GM12878 (cell line): ENCODE measurements around the gene ME3. TPM values are rescaled to one million over a fixed set of nuclear protein-coding genes. Genes with fewer than 3 reads are reported as not detected.
"Not testable (repeated sequence)": the region's sequence is repeated elsewhere in the genome, so short reads cannot be mapped to it uniquely, and the experiment has no call there.

Source experiments
- ATAC-seq: fragments of 200-7000 bp; cut with Tn5 transposase; 3 replicates; pipeline ENCODE4 v1.9.1; 2020; ENCODE audit warnings: mild to moderate bottlenecking, moderate library complexity
- BruUV-seq: library from RNA; stranded (reverse); fragments of 400-500 nt; replicated peaks from 2 replicates; lab custom pipeline; 2021; lab: Mats Ljungman, UMichigan
- CTCF ChIA-PET: fragments of 300-600 bp; sonication (Branson Sonifier 250); formaldehyde crosslinking; extraction: SDS; loops from one replicate; lab custom pipeline; 2021; ENCODE audit warnings: inconsistent platforms; lab: Yijun Ruan, JAX
- POLR2A ChIA-PET: fragments of 350-600 bp; formaldehyde crosslinking; extraction: SDS; loops from one replicate; lab custom pipeline; 2021; ENCODE audit warnings: inconsistent platforms; lab: Charles Lee
- RAD21 ChIA-PET: fragments of 300-600 bp; sonication (Branson Sonifier 250); formaldehyde crosslinking; loops from one replicate; lab custom pipeline; 2023; ENCODE audit warnings: antibody characterized with exemption; ENCODE audit not compliant: unreplicated experiment; lab: Charles Lee
- SMC1A ChIA-PET: fragments of 300-600 bp; sonication (Branson Sonifier 250); formaldehyde crosslinking; loops from one replicate; lab custom pipeline; 2023; ENCODE audit not compliant: unreplicated experiment, uncharacterized antibody; lab: Charles Lee
- DNase-seq: peaks from one replicate; pipeline ENCODE4 v3.0.0-alpha.2; 2011; ENCODE audit warnings: low read depth, low spot score
- FAIRE-seq: peaks from 3 replicates; lab custom pipeline; 2011; peaks lifted over from hg19 to GRCh38; lab: Jason Lieb, UNC
- H2AFZ ChIP-seq: 2 replicates; pipeline ENCODE4 v1.6.0; 2011; ENCODE audit warnings: low read depth, low read length, control low read depth; ENCODE audit not compliant: control insufficient read depth
- H3K27ac ChIP-seq: 2 replicates; pipeline ENCODE4 v1.5.1; 2011; ENCODE audit warnings: control low read depth; ENCODE audit not compliant: control insufficient read depth, insufficient read depth
- H3K27me3 ChIP-seq, 2 experiments: replicated peaks in 1 of 2; 2 replicates each; pipeline versions ENCODE4 v1.6.0 to v1.6.1; 2011; ENCODE audit warnings: low read length in 1 of 2; ENCODE audit not compliant: control insufficient read depth in 2 of 2, insufficient read depth in 2 of 2
- H3K36me3 ChIP-seq, 2 experiments: 2 replicates each; pipeline ENCODE4 v1.5.1; 2011; ENCODE audit warnings: low read length in 1 of 2; ENCODE audit not compliant: control insufficient read depth in 2 of 2, insufficient read depth in 2 of 2
- H3K4me1 ChIP-seq: 2 replicates; pipeline ENCODE4 v1.6.1; 2011; ENCODE audit warnings: mild to moderate bottlenecking, low read length, moderate library complexity, mixed read lengths; ENCODE audit not compliant: control insufficient read depth, insufficient read depth
- H3K4me2 ChIP-seq: 2 replicates; pipeline ENCODE4 v1.6.0; 2011; ENCODE audit warnings: control low read depth; ENCODE audit not compliant: control insufficient read depth, insufficient read depth
- H3K4me3 ChIP-seq: fragments of 200-600 bp; sonication (generic); 2 replicates; pipeline ENCODE4 v1.5.1; 2016
- H3K79me2 ChIP-seq: 2 replicates; pipeline ENCODE4 v1.6.0; 2011; ENCODE audit warnings: low read length; ENCODE audit not compliant: control insufficient read depth, insufficient read depth
- H3K9ac ChIP-seq: 2 replicates; pipeline ENCODE4 v1.8.0; 2011; ENCODE audit warnings: low read length, control low read depth, mixed read lengths; ENCODE audit not compliant: control insufficient read depth, insufficient read depth
- H3K9me3 ChIP-seq: replicated peaks from 3 replicates; pipeline ENCODE4 v1.5.1; 2011; ENCODE audit warnings: mild to moderate bottlenecking, low read length; ENCODE audit not compliant: control insufficient read depth, insufficient read depth
- H4K20me1 ChIP-seq: 2 replicates; pipeline ENCODE4 v1.6.0; 2011; ENCODE audit not compliant: control insufficient read depth, insufficient read depth
- FOXM1 ChIP-seq: IDR thresholded peaks from 2 replicates; pipeline ENCODE4 v1.6.1; 2012; ENCODE audit warnings: low read depth, mild to moderate bottlenecking, inconsistent platforms, low read length, moderate library complexity
- ZNF217 ChIP-seq: fragments of 450-650 bp; IDR thresholded peaks from 2 replicates; pipeline ENCODE4 v1.6.1; 2017; ENCODE audit warnings: antibody characterized with exemption, mild to moderate bottlenecking
- WGBS: methylation state at CpG from one replicate; pipeline ENCODE4 v1.1.6; 2016; ENCODE audit warnings: low lambda C conversion rate; ENCODE audit not compliant: insufficient replicate concordance, insufficient coverage; ENCODE audit errors: missing lambda C conversion rate; 5-methylcytosine and 5-hydroxymethylcytosine counted together
- in situ Hi-C: fragments of 300-500 bp; cut with MboI; formaldehyde crosslinking; loops from 9 replicates; pipeline ENCODE4 v1.14.3; 2018; ENCODE audit warnings: mixed read lengths
- intact Hi-C: fragments of 100-400 bp; cut with micrococcal nuclease; formaldehyde crosslinking; loops from one replicate; pipeline ENCODE4 v1.14.2; 2022; ENCODE audit not compliant: unreplicated experiment
- polyA plus RNA-seq, 11 experiments: library from polyadenylated mRNA; depleted of rRNA in 4 of 11; unstranded in 6 of 11; stranded (reverse) in 5 of 11; fragments of >200 nt; fragmentation: Nextera tagmentation in 4 of 11; fragmentation: Illumina TruSeq in 1 of 11; extraction: Ambion mirVana in 4 of 11; extraction: Trizol in 1 of 11; gene quantifications; 1 replicate in 1 of 11; 2 replicates in 10 of 11; pipeline versions ENCODE4 v1.2.1 to v1.2.3, GENCODE V29; 2011 to 2016; ENCODE audit warnings: inconsistent platforms in 2 of 11, missing spikeins in 2 of 11, low read depth in 1 of 11
- total RNA-seq, 4 experiments: library from RNA; depleted of rRNA in 3 of 4; stranded (reverse); fragments of >200 nt in 3 of 4; fragmentation: Illumina TruSeq in 1 of 4; extraction: Trizol in 1 of 4; gene quantifications; 2 replicates each; pipeline versions ENCODE4 v1.2.1 to v1.2.3, GENCODE V29; 2013 to 2021

Gene ME3
- total and polyA plus RNA-seq, 10 of the 15 experiments (the other 5 are each of a cell fraction or from before 2014, with no cell fraction given): 0.06 to 0.40 (median 0.19) TPM; not detected in 2

DNA sequence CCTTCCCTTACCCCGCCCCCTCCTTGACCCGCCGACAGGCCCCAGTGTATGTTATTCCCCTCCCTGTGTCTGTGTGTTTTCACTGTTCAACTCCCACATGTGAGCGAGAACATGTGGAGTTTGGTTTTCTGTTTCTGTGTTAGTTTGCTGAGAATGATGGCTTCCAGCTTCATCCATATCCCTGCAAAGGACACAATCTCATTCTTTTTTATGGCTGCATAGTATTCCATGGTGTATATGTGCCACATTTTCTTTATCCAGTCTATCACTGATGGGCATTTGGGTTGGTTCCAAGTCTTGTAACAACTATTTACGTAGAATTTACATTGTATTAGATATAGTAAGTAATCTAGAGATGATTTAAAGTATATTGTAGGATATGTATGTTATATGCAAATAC, 149.9 kb downstream of the ME3 start:
- CTCF ChIA-PET: interaction anchor here (1.3 to 1.5 kb wide), 2 partner anchors 18 to 86 kb away, joined by 3 to 4 read pairs; no protein-coding TSS in a partner anchor
- H3K36me3 ChIP-seq, ATAC-seq, H3K4me3 ChIP-seq, H3K4me1 ChIP-seq, H4K20me1 ChIP-seq, intact Hi-C loops, RAD21 ChIA-PET, H3K27me3 ChIP-seq, H3K79me2 ChIP-seq, POLR2A ChIA-PET, H3K27ac ChIP-seq, in situ Hi-C loops, H3K4me2 ChIP-seq, H3K9ac ChIP-seq, BruUV-seq, H2AFZ ChIP-seq, DNase-seq, FAIRE-seq, H3K9me3 ChIP-seq: not testable (repeated sequence)
- WGBS: 59% methylated on average over 5 of the region's 5 CpGs
- SMC1A ChIA-PET: interaction anchor here (1.2 kb wide), 1 partner anchor 9 kb away, joined by 3 read pairs; no protein-coding TSS in a partner anchor

- TF ChIP-seq ZNF217 (no peak), FOXM1 (no peak)
- ChIA-PET RAD21 (no interaction called here), CTCF (interaction anchor here (0.8 kb wide), 2 partner anchors 62 to 540 kb away, joined by 3 read pairs; no protein-coding TSS in a partner anchor), SMC1A (interaction anchor here (0.8 to 3.2 kb wide), 3 partner anchors 32 to 34 kb away, joined by 3 to 7 read pairs (median 3); no protein-coding TSS in a partner anchor), POLR2A (no interaction called here)
- H3K79me2 ChIP-seq: no peaks in the 10 kb centered on the region
- H3K9me3 ChIP-seq: no peaks in the 10 kb centered on the region
- no TSS peak for BruUV-seq
- no peak for ATAC-seq
- no peaks in the 10 kb centered on the region for H4K20me1 ChIP-seq
- intact Hi-C loops: no loop called here
- no peak overlapping the region for H2AFZ ChIP-seq
- peaks cover 0 to 1% of the 10 kb centered on the region in 2 experiments; a peak in 1 of 4 replicates for H3K27me3 ChIP-seq
- WGBS: 17% methylated on average over 5 of the region's 5 CpGs
- no peak overlapping the region for H3K27ac ChIP-seq
- in situ Hi-C loops: no loop called here
- no peak for FAIRE-seq
- H3K4me3 ChIP-seq: no peak overlapping the region
- H3K36me3 ChIP-seq: no peaks in the 10 kb centered on the region
- H3K9ac ChIP-seq: no peak overlapping the region
- H3K4me2 ChIP-seq: no peak overlapping the region
- no peaks in the 10 kb centered on the region for H3K4me1 ChIP-seq
- DNase-seq: no peak
These were observed 153.1 kb downstream of the ME3 start for GRCh38 chr11:86519064-86519911.
